GM23338 (cell line): ENCODE measurements around the gene CDC42BPB. TPM values are rescaled to one million over a fixed set of nuclear protein-coding genes. Genes with fewer than 3 reads are reported as not detected.

Experiments used
- ATAC-seq: fragments of 200-7000 bp; cut with Tn5 transposase; 3 replicates; pipeline ENCODE4 v1.9.1; 2020
- DNase-seq: peaks from one replicate; pipeline ENCODE4 v3.0.0-alpha.2; 2015; ENCODE audit warnings: low spot score
- H2AFZ ChIP-seq: fragments of 200-600 bp; sonication (generic); 2 replicates; pipeline ENCODE4 v1.8.0; 2016; ENCODE audit warnings: antibody characterized with exemption, mild to moderate bottlenecking, moderate library complexity
- H3F3A ChIP-seq: fragments of 200-600 bp; sonication (generic); replicated peaks from 2 replicates; pipeline ENCODE4 v1.8.0; 2017; ENCODE audit warnings: antibody characterized with exemption, mixed run types, low read depth
- H3K27ac ChIP-seq: fragments of 200-600 bp; sonication (generic); 2 replicates; pipeline ENCODE4 v1.6.1; 2016; ENCODE audit warnings: low read depth
- H3K27me3 ChIP-seq: fragments of 200-600 bp; sonication (generic); 2 replicates; pipeline ENCODE4 v1.8.0; 2016; ENCODE audit warnings: mild to moderate bottlenecking, mixed run types, moderate library complexity; ENCODE audit not compliant: insufficient read depth
- H3K36me3 ChIP-seq: fragments of 200-600 bp; sonication (generic); 2 replicates; pipeline ENCODE4 v1.8.0; 2016; ENCODE audit warnings: mild to moderate bottlenecking; ENCODE audit not compliant: insufficient read depth
- H3K4me1 ChIP-seq: fragments of 200-600 bp; sonication (generic); 2 replicates; pipeline ENCODE4 v1.8.0; 2016; ENCODE audit warnings: mild to moderate bottlenecking, moderate library complexity; ENCODE audit not compliant: insufficient read depth
- H3K4me2 ChIP-seq: fragments of 200-600 bp; sonication (generic); 2 replicates; pipeline ENCODE4 v1.7.1; 2017; ENCODE audit warnings: mixed run types
- H3K4me3 ChIP-seq: fragments of 200-600 bp; sonication (generic); 2 replicates; pipeline ENCODE4 v1.6.1; 2016; ENCODE audit warnings: mixed run types
- H3K79me2 ChIP-seq: fragments of 200-600 bp; sonication (generic); replicated peaks from 2 replicates; pipeline ENCODE4 v1.8.0; 2017; ENCODE audit warnings: mild to moderate bottlenecking; ENCODE audit not compliant: insufficient read depth
- H3K9me2 ChIP-seq: fragments of 200-600 bp; sonication (generic); 2 replicates; pipeline ENCODE4 v1.8.0; 2017; ENCODE audit not compliant: insufficient read depth
- H4K20me1 ChIP-seq: fragments of 200-600 bp; sonication (generic); replicated peaks from 2 replicates; pipeline ENCODE4 v1.8.0; 2017; ENCODE audit warnings: mild to moderate bottlenecking; ENCODE audit not compliant: insufficient read depth
- H3K27ac Mint-ChIP-seq: 2 replicates; pipeline ENCODE4 v1.8.0; 2020; ENCODE audit warnings: inconsistent platforms, mild to moderate bottlenecking, moderate library complexity, mixed read lengths
- H3K27me3 Mint-ChIP-seq: 3 replicates; pipeline ENCODE4 v1.8.0; 2022; ENCODE audit warnings: low read depth, mild to moderate bottlenecking, moderate library complexity, mixed read lengths, inconsistent platforms; ENCODE audit not compliant: insufficient read depth, poor library complexity
- H3K36me3 Mint-ChIP-seq: 3 replicates; pipeline ENCODE4 v1.8.0; 2021; ENCODE audit warnings: low read depth, mild to moderate bottlenecking, inconsistent platforms, moderate library complexity, mixed read lengths
- H3K4me1 Mint-ChIP-seq: 3 replicates; pipeline ENCODE4 v1.8.0; 2020; ENCODE audit warnings: mild to moderate bottlenecking, inconsistent platforms, mixed read lengths
- H3K4me3 Mint-ChIP-seq: 3 replicates; pipeline ENCODE4 v1.8.0; 2021; ENCODE audit warnings: moderate library complexity, mild to moderate bottlenecking, inconsistent platforms, mixed read lengths
- H3K9me3 Mint-ChIP-seq: 3 replicates; pipeline ENCODE4 v1.8.0; 2020; ENCODE audit warnings: moderate library complexity, mild to moderate bottlenecking, inconsistent platforms, mixed read lengths
- CREB1 ChIP-seq: fragments of 250-450 bp; sonication (Bioruptor Pico); IDR thresholded peaks from 2 replicates; pipeline ENCODE4 v1.5.0; 2020; ENCODE audit warnings: low read depth, mild to moderate bottlenecking, moderate library complexity
- CTCF ChIP-seq, 2 experiments: fragments of 200-600 bp in 1 of 2; sonication (generic) in 1 of 2; conservative IDR thresholded peaks; 2 replicates each; pipeline versions ENCODE4 v1.5.1 to v1.6.1; 2016 to 2017; ENCODE audit warnings: antibody characterized with exemption in 2 of 2, low read depth in 2 of 2, mild to moderate bottlenecking in 2 of 2, moderate library complexity in 1 of 2
- EZH2 ChIP-seq: fragments of 200-600 bp; sonication (generic); IDR thresholded peaks from one replicate; pipeline ENCODE4 v1.8.0; 2017; ENCODE audit warnings: antibody characterized with exemption, mild to moderate bottlenecking, low read depth; ENCODE audit not compliant: unreplicated experiment
- STAT1 ChIP-seq: IDR thresholded peaks from one replicate; pipeline ENCODE4 v1.6.1; 2016; ENCODE audit warnings: antibody characterized with exemption; ENCODE audit not compliant: unreplicated experiment
- ZNF331 ChIP-seq: fragments of 250-450 bp; sonication (Bioruptor Pico); IDR thresholded peaks from 2 replicates; pipeline ENCODE4 v1.5.0; 2020; ENCODE audit warnings: low read depth, mild to moderate bottlenecking, moderate library complexity
- ZNF462 ChIP-seq: fragments of 250-450 bp; sonication (Bioruptor Pico); IDR thresholded peaks from 2 replicates; pipeline ENCODE4 v1.5.0; 2020; ENCODE audit warnings: mild to moderate bottlenecking, moderate library complexity
- polyA plus RNA-seq: library from polyadenylated mRNA; unstranded; fragments of >200 nt; fragmentation: Nextera tagmentation; extraction: Ambion mirVana; gene quantifications from 2 replicates; pipeline ENCODE4 v1.2.1, GENCODE V29; 2016
- total RNA-seq: library from RNA; depleted of rRNA; stranded (reverse); fragments of >200 nt; shearing (Covaris generic); gene quantifications from 2 replicates; pipeline ENCODE4 v1.2.3, GENCODE V29; 2014

CDC42BPB gene
- total and polyA plus RNA-seq, 2 experiments from 2014 or later, result 12.3 to 127 TPM

- TF ChIP-seq ZNF462 (CRISPR knock-in tag), result no peak
These were observed 72.8 kb downstream of the CDC42BPB start (continued) for GRCh38 chr14:102984336-102985102.

- H3K4me1 ChIP-seq, result no peaks in the 10 kb centered on the region
- H3K9me3 Mint-ChIP-seq, result peaks cover 13% of the 10 kb centered on the region
- peaks cover 16% of the 10 kb centered on the region for H3K36me3 ChIP-seq
- no peak overlapping the region for H2AFZ ChIP-seq
- peaks cover 2% of the 10 kb centered on the region for H3K27me3 Mint-ChIP-seq
- 0 out of 2 replicates have a peak overlapping the region, but pooled peaks have one; percentile 26 for H3K27ac ChIP-seq
- no peak overlapping the region for H3K4me2 ChIP-seq
- no peaks in the 10 kb centered on the region for H3K9me2 ChIP-seq
- peaks cover 6% of the 10 kb centered on the region; the same call in 1 of the 2 replicates for H3K79me2 ChIP-seq
- no peaks in the 10 kb centered on the region for H3K4me1 Mint-ChIP-seq
- H3F3A ChIP-seq, result no peaks in the 10 kb centered on the region; the same call in 1 of the 2 replicates
- DNase-seq (no peak), ATAC-seq (no peak)
- H3K4me3 ChIP-seq, result no peak overlapping the region
- no peak overlapping the region for H3K27ac Mint-ChIP-seq
- peaks cover 3% of the 10 kb centered on the region for H4K20me1 ChIP-seq
- H3K36me3 Mint-ChIP-seq, result peaks cover 64% of the 10 kb centered on the region
- no peak overlapping the region for H3K4me3 Mint-ChIP-seq
- H3K27me3 ChIP-seq, result no peaks in the 10 kb centered on the region
- TF ChIP-seq ZNF462 (CRISPR knock-in tag), result no peak
- no peak for TF ChIP-seq EZH2
- TF ChIP-seq CREB1, result no peak
- no peak for TF ChIP-seq CTCF (conservative IDR thresholded peaks at IDR 0.05; ENCODE audit: low read depth in 2 of 2)
- no peak for TF ChIP-seq STAT1
- no peak for TF ChIP-seq ZNF331 (CRISPR knock-in tag)
These were observed 73.9 kb downstream of the CDC42BPB start for GRCh38 chr14:102983496-102983895.
